PC-9 (cell line): ENCODE measurements around the gene TOR3A.
"Not testable (repeated sequence)": the region's sequence is repeated elsewhere in the genome, so short reads cannot be mapped to it uniquely, and the experiment has no call there.

Source experiments
- CTCF ChIP-seq: fragments of 200-600 bp; sonication (generic); conservative IDR thresholded peaks from 2 replicates; pipeline ENCODE4 v1.6.1; 2017; ENCODE audit warnings: mixed run types, antibody characterized with exemption, mild to moderate bottlenecking, moderate library complexity
- EZH2 ChIP-seq: fragments of 200-600 bp; sonication (generic); IDR thresholded peaks from 2 replicates; pipeline ENCODE4 v1.8.0; 2017; ENCODE audit warnings: antibody characterized with exemption, low read depth

- TF ChIP-seq CTCF, EZH2: not testable (repeated sequence)
These were observed 56.9 kb downstream of the TOR3A start for GRCh38 chr1:179138755-179139154.
